SK-N-SH treated with all-trans-retinoic acid at 6 μM for 48 hours (cell line): Measurements from ENCODE around the gene SPOCK1.

ENCODE experiments used
- ATAC-seq: fragments of 200-7000 bp; cut with Tn5 transposase; 3 replicates; pipeline ENCODE4 v1.9.1; 2020; ENCODE audit warnings: mild to moderate bottlenecking, moderate library complexity
- ARNTL ChIP-seq: fragments of 450-650 bp; formaldehyde crosslinking; IDR thresholded peaks from 2 replicates; pipeline ENCODE4 v1.5.0; 2020; ENCODE audit warnings: low read depth, mild to moderate bottlenecking, moderate library complexity, borderline replicate concordance
- BACH2 ChIP-seq: fragments of 250-450 bp; sonication (Bioruptor Pico); IDR thresholded peaks from 2 replicates; pipeline ENCODE4 v1.9.0; 2021; ENCODE audit warnings: mild to moderate bottlenecking, borderline replicate concordance
- CSDC2 ChIP-seq: fragments of 250-450 bp; sonication (Bioruptor Pico); IDR thresholded peaks from 2 replicates; pipeline ENCODE4 v1.5.0; 2020; ENCODE audit warnings: mild to moderate bottlenecking, moderate library complexity
- ISL1 ChIP-seq: fragments of 250-450 bp; sonication (Bioruptor Pico); IDR thresholded peaks from 2 replicates; pipeline ENCODE4 v2.1.2; 2022; ENCODE audit warnings: mild to moderate bottlenecking, moderate library complexity
- OSR1 ChIP-seq: fragments of 250-450 bp; sonication (Bioruptor Pico); IDR thresholded peaks from 2 replicates; pipeline ENCODE4 v1.8.0; 2022; ENCODE audit warnings: moderate library complexity, mild to moderate bottlenecking, inconsistent platforms
- PPARA ChIP-seq: fragments of 250-450 bp; sonication (Bioruptor Pico); IDR thresholded peaks from 2 replicates; pipeline ENCODE4 v1.5.0; 2020; ENCODE audit warnings: mild to moderate bottlenecking, borderline replicate concordance
- RARB ChIP-seq: fragments of 250-450 bp; sonication (Bioruptor Pico); IDR thresholded peaks from 2 replicates; pipeline ENCODE4 v1.8.0; 2021; ENCODE audit warnings: mild to moderate bottlenecking, moderate library complexity
- SNAI2 ChIP-seq: fragments of 250-450 bp; sonication (Bioruptor Pico); IDR thresholded peaks from 2 replicates; pipeline ENCODE4 v1.5.0; 2020; ENCODE audit warnings: mild to moderate bottlenecking, moderate library complexity
- TCF4 ChIP-seq: fragments of 250-450 bp; sonication (Bioruptor Pico); IDR thresholded peaks from 2 replicates; pipeline ENCODE4 v1.8.0; 2021; ENCODE audit warnings: mild to moderate bottlenecking, moderate library complexity, borderline replicate concordance
- TOX ChIP-seq: fragments of 250-450 bp; sonication (Bioruptor Pico); IDR thresholded peaks from 2 replicates; pipeline ENCODE4 v1.8.0; 2021; ENCODE audit warnings: mild to moderate bottlenecking, moderate library complexity, borderline replicate concordance
- ZC3H10 ChIP-seq: fragments of 250-450 bp; sonication (Bioruptor Pico); IDR thresholded peaks from 2 replicates; pipeline ENCODE4 v1.5.1; 2021; ENCODE audit warnings: mild to moderate bottlenecking, moderate library complexity
- ZFP3 ChIP-seq: fragments of 250-450 bp; sonication (Bioruptor Pico); IDR thresholded peaks from 2 replicates; pipeline ENCODE4 v1.5.0; 2020; ENCODE audit warnings: mild to moderate bottlenecking, moderate library complexity
- ZFP30 ChIP-seq: fragments of 450-650 bp; formaldehyde crosslinking; IDR thresholded peaks from 2 replicates; pipeline ENCODE4 v1.5.0; 2022; ENCODE audit warnings: mild to moderate bottlenecking, moderate library complexity
- ZNF565 ChIP-seq: fragments of 450-650 bp; formaldehyde crosslinking; conservative IDR thresholded peaks from 2 replicates; pipeline ENCODE4 v1.5.0; 2020; ENCODE audit warnings: low read depth, mild to moderate bottlenecking, moderate library complexity
- ZNF70 ChIP-seq: fragments of 450-650 bp; formaldehyde crosslinking; IDR thresholded peaks from 2 replicates; pipeline ENCODE4 v1.5.0; 2020; ENCODE audit warnings: mild to moderate bottlenecking, moderate library complexity
- TF ChIP-seq, protein P1 (sequence below): fragments of 250-450 bp; sonication (Bioruptor Pico); IDR thresholded peaks from 2 replicates; pipeline ENCODE4 v1.5.0; 2020; ENCODE audit warnings: mild to moderate bottlenecking, moderate library complexity
- TF ChIP-seq, protein P2 (sequence below): fragments of 250-450 bp; sonication (Bioruptor Pico); IDR thresholded peaks from 2 replicates; pipeline ENCODE4 v1.5.1; 2021; ENCODE audit warnings: mild to moderate bottlenecking, moderate library complexity

Gene SPOCK1

DNA sequence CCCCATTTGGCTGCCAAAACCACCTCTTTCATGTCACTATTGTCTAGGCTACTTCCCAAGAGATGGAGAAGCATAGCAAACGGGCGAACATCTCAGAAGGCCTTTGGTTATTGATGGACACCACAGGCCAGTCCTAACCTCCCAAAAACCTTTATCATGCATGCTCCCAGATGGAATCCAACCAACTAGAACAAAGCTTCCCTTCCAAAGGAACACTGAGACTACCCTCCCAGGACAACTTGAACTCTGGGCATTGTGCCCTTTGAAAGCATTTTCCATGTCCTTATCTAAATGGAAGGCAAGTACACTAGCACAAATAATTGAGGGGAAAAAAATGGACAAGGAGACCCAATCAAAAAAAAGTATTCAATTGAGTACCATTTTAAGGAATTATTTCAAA, 65.6 kb downstream of the SPOCK1 start:
- TF ChIP-seq PPARA (CRISPR knock-in tag) (no peak), TOX (CRISPR knock-in tag) (no peak)
- no peak for ATAC-seq

DNA sequence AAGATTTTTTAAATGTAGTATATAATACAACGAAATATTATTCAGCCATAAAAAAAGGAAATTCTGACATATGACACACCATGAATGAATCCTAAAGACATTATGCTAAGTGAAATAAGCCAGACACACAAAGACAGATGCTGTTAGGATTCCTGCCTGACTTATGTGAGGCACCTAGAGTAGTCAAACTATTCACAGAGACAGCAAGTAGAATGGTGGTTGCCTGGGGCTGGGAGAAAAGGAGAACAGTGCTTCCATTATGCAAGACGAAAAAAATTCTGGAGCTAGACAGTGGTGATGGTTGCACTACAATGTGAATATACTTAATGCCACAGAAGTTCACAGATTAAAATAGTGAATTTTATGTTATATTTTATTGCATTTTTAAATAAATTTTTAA, 66.8 kb downstream of the SPOCK1 start:
- ATAC-seq: no peak
- TF ChIP-seq TOX (CRISPR knock-in tag) (no peak), ZNF565 (CRISPR knock-in tag) (no peak), ZFP3 (CRISPR knock-in tag) (no peak), PPARA (CRISPR knock-in tag) (no peak), ZNF70 (CRISPR knock-in tag) (no peak), OSR1 (CRISPR knock-in tag) (no peak), ZC3H10 (no peak), CSDC2 (CRISPR knock-in tag) (no peak), SNAI2 (CRISPR knock-in tag) (no peak), ZFP30 (no peak), RARB (CRISPR knock-in tag) (no peak), TCF4 (CRISPR knock-in tag) (no peak)
- TF ChIP-seq, protein P1, sequence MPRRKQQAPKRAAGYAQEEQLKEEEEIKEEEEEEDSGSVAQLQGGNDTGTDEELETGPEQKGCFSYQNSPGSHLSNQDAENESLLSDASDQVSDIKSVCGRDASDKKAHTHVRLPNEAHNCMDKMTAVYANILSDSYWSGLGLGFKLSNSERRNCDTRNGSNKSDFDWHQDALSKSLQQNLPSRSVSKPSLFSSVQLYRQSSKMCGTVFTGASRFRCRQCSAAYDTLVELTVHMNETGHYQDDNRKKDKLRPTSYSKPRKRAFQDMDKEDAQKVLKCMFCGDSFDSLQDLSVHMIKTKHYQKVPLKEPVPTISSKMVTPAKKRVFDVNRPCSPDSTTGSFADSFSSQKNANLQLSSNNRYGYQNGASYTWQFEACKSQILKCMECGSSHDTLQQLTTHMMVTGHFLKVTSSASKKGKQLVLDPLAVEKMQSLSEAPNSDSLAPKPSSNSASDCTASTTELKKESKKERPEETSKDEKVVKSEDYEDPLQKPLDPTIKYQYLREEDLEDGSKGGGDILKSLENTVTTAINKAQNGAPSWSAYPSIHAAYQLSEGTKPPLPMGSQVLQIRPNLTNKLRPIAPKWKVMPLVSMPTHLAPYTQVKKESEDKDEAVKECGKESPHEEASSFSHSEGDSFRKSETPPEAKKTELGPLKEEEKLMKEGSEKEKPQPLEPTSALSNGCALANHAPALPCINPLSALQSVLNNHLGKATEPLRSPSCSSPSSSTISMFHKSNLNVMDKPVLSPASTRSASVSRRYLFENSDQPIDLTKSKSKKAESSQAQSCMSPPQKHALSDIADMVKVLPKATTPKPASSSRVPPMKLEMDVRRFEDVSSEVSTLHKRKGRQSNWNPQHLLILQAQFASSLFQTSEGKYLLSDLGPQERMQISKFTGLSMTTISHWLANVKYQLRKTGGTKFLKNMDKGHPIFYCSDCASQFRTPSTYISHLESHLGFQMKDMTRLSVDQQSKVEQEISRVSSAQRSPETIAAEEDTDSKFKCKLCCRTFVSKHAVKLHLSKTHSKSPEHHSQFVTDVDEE (CRISPR knock-in tag): no peak
- TF ChIP-seq, protein P2, sequence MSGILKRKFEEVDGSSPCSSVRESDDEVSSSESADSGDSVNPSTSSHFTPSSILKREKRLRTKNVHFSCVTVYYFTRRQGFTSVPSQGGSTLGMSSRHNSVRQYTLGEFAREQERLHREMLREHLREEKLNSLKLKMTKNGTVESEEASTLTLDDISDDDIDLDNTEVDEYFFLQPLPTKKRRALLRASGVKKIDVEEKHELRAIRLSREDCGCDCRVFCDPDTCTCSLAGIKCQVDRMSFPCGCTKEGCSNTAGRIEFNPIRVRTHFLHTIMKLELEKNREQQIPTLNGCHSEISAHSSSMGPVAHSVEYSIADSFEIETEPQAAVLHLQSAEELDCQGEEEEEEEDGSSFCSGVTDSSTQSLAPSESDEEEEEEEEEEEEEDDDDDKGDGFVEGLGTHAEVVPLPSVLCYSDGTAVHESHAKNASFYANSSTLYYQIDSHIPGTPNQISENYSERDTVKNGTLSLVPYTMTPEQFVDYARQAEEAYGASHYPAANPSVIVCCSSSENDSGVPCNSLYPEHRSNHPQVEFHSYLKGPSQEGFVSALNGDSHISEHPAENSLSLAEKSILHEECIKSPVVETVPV: no peak
- TF ChIP-seq, all 23 proteins: peak for 0

DNA sequence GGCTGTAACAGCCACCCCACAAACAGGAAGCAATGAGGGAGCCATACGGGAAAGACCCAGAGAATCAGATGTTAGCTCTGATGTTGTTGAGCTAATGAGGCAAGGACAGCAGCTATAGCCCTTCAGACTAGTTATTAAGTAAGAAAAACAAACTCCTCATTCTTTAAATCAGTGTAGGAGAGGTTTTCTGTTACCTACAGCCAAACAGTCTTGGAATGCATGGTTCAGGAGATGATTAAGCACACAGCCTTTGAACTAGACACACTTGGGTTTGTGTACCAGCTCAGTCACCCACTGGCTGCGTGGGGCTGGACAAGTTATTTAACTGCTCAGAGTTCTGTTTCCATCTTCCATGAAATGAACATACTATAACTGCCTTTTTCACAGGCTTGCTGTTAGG, 68.1 kb downstream of the SPOCK1 start:
- no peak for TF ChIP-seq ZC3H10
- no peak for TF ChIP-seq SNAI2 (CRISPR knock-in tag)
- TF ChIP-seq ARNTL (CRISPR knock-in tag): no peak
- no peak for ATAC-seq

DNA sequence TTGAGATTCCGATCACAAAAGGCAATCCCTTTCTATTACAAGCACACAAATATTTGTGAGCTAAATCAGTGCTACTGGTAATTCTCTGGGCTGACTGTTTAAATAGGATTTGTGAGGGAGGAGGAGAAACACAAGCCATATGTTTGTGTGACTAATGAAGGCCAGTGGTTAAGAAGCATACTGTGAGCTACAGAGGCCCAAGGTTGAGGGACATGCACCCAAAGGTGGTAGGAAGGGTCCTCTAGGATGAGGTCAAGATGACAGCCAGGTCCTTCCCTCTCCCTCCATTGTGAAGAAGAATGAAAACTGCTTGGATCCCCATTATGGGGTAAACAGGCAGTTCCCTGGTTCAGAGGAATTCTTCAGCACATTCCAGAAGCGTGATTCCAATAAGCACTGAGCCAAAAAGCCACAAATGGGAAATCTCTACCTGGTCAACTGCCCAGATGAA, 83.9 kb downstream of the SPOCK1 start:
- TF ChIP-seq ZNF70 (CRISPR knock-in tag) (no peak), ISL1 (CRISPR knock-in tag) (0 out of 2 replicates have a peak, but pooled peaks have one; percentile 46)

DNA sequence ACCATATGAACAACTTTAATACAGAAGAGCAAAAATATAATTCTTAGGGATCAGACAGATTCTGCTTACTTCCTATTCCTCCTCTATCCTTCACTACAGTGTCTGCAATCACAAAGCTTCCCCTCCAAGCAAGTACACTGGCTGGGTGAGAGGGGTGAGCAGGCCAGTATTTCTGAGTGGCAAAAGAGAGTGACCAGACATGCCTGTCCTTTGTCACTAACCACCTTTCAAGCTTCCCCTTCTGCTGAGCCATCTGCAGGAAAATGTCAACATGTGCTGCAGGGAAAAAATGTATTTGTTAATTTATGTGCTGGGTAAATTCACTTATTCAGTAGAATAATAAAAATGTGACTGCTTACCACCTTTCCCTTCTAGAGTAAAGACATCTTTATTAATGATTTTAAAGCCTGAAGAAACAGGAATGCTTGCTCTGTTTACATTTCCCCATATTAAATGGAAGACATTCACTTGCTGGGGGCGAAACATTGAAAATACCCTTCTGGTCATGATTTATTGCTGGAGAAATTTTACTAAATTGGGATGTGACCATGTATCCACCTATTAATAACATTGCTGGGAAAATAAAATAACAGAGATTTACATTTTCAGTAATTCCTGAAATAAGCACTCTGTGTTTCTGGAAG, 84.9 kb downstream of the SPOCK1 start:
- no peak; the same call in 2 of the 3 replicates for ATAC-seq
- TF ChIP-seq ISL1 (CRISPR knock-in tag) (0 out of 2 replicates have a peak, but pooled peaks have one; percentile 22), TCF4 (CRISPR knock-in tag) (peak; percentile 76), BACH2 (CRISPR knock-in tag) (no peak)
- TF ChIP-seq, protein P1 (CRISPR knock-in tag): peak; percentile 65; the same call in 1 of the 2 replicates

More for the DNA sequence above, 83.9 kb downstream of the SPOCK1 start:
- ATAC-seq: peak; percentile 60

DNA sequence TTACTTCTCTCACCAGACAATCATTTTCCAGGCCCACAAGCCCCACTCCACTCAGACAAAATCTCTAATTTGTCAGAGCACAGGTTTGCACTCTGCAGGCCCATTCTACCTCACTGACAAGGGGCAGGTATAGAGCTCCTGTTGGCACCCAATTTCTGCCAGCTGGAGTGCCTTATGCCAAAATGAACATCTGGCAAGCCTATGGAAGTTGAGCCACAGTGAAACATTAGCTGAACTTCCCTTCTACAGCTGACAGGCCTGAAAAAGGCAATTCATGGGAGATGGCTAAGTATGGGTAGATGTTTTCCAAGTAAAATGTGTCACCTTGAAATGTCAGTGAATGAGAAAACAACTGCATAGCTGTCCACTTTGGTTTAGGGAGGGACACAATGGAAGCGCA, 87.0 kb downstream of the SPOCK1 start:
- TF ChIP-seq ZNF565 (CRISPR knock-in tag): no peak
- no peak for TF ChIP-seq ZC3H10
- TF ChIP-seq SNAI2 (CRISPR knock-in tag): no peak
- no peak for TF ChIP-seq ZNF70 (CRISPR knock-in tag)
- no peak for ATAC-seq
